Transverse colon (tissue), 4 donors: ENCODE measurements around the gene BOC.

ENCODE experiments used
- CTCF ChIP-seq, 5 experiments: fragments of 200-600 bp in 3 of 5; fragments of 450-650 bp in 2 of 5; sonication (generic) in 3 of 5; IDR thresholded peaks; 1 replicate in 2 of 5; 2 replicates in 3 of 5; pipeline ENCODE4 v1.5.1; 2016 to 2017; ENCODE audit warnings: antibody characterized with exemption in 5 of 5, inconsistent platforms in 3 of 5, mild to moderate bottlenecking in 2 of 5, moderate library complexity in 1 of 5
- POLR2AphosphoS5 ChIP-seq, 3 donors: sonication (generic); formaldehyde crosslinking; IDR thresholded peaks; one replicate each; pipeline ENCODE4 v1.6.1; 2016; ENCODE audit warnings: antibody characterized with exemption in 3 of 3

- TF ChIP-seq POLR2AphosphoS5 (IDR thresholded peaks at IDR 0.05) = peak in 1 of 3 donors; percentile 30
- TF ChIP-seq CTCF (IDR thresholded peaks at IDR 0.05) = no peak
These were observed at the start of gene BOC for GRCh38 chr3:113211330-113212149.
